SK-N-SH (cell line): Measurements from ENCODE around the gene HID1. TPM values are rescaled to one million over a fixed set of nuclear protein-coding genes. Genes with fewer than 3 reads are reported as not detected.

Experiments used
- CTCF ChIA-PET: fragments of 300-600, 350-600 bp; formaldehyde crosslinking; extraction: SDS; loops from one replicate; lab custom pipeline; 2021; lab: Yijun Ruan, JAX
- POLR2A ChIA-PET: fragments of 350-600 bp; sonication (Branson Sonifier 250); formaldehyde crosslinking; extraction: SDS; loops from one replicate; lab custom pipeline; 2020; ENCODE audit warnings: antibody characterized with exemption, inconsistent platforms; lab: Yijun Ruan, JAX
- DNase-seq: peaks from one replicate; pipeline ENCODE4 v3.0.0; 2012
- H2AFZ ChIP-seq: fragments of 200-600 bp; sonication (generic); 2 replicates; pipeline ENCODE4 v1.8.1; 2016; ENCODE audit warnings: antibody characterized with exemption, mild to moderate bottlenecking, low read depth
- H3F3A ChIP-seq: fragments of 200-600 bp; sonication (generic); replicated peaks from 2 replicates; pipeline ENCODE3; 2016; ENCODE audit warnings: antibody characterized with exemption, mild to moderate bottlenecking; ENCODE audit not compliant: insufficient read depth
- H3K27ac ChIP-seq, 2 experiments: fragments of 200-500 bp in 1 of 2; fragments of 200-600 bp in 1 of 2; sonication (Bioruptor generic) in 1 of 2; sonication (generic), shearing (Covaris generic) in 1 of 2; 2 replicates each; pipeline versions ENCODE4 v1.5.1 to v1.6.1; 2014 to 2016; ENCODE audit warnings: low read depth in 2 of 2, inconsistent platforms in 1 of 2, low read length in 1 of 2, mild to moderate bottlenecking in 1 of 2, mixed read lengths in 1 of 2
- H3K27me3 ChIP-seq: fragments of 200-600 bp; sonication (generic), shearing (Covaris generic); 2 replicates; pipeline ENCODE4 v1.6.1; 2016; ENCODE audit warnings: mixed run types; ENCODE audit not compliant: insufficient read depth
- H3K36me3 ChIP-seq, 2 experiments: fragments of 200-500 bp in 1 of 2; fragments of 200-600 bp in 1 of 2; sonication (Bioruptor generic) in 1 of 2; sonication (generic) in 1 of 2; replicated peaks in 1 of 2; 2 replicates each; pipeline versions ENCODE3 to v1.5.1; 2014 to 2016; ENCODE audit warnings: low read length in 1 of 2, mild to moderate bottlenecking in 1 of 2; ENCODE audit not compliant: insufficient read depth in 2 of 2, control insufficient read depth in 1 of 2
- H3K4me1 ChIP-seq, 2 experiments: fragments of 200-500 bp in 1 of 2; fragments of 200-600 bp in 1 of 2; sonication (Bioruptor generic) in 1 of 2; sonication (generic), shearing (Covaris generic) in 1 of 2; 2 replicates each; pipeline versions ENCODE4 v1.5.1 to v1.6.1; 2014 to 2016; ENCODE audit warnings: low read depth in 1 of 2, low read length in 1 of 2, mixed run types in 1 of 2; ENCODE audit not compliant: insufficient read depth in 2 of 2, control insufficient read depth in 1 of 2
- H3K4me2 ChIP-seq: fragments of 200-600 bp; sonication (generic), shearing (Covaris generic); 2 replicates; pipeline ENCODE4 v1.6.1; 2017; ENCODE audit warnings: mixed run types
- H3K4me3 ChIP-seq, 2 experiments: fragments of 200-500 bp in 1 of 2; fragments of 200-600 bp in 1 of 2; sonication (Bioruptor generic) in 1 of 2; sonication (generic), shearing (Covaris generic) in 1 of 2; 2 replicates each; pipeline versions ENCODE4 v1.5.1 to v1.8.1; 2014 to 2016; ENCODE audit warnings: low read depth in 2 of 2, inconsistent platforms in 1 of 2, low read length in 1 of 2, mild to moderate bottlenecking in 1 of 2, mixed read lengths in 1 of 2, moderate library complexity in 1 of 2
- H3K79me2 ChIP-seq: fragments of 200-600 bp; sonication (generic); 2 replicates; pipeline ENCODE4 v1.8.1; 2017; ENCODE audit warnings: mild to moderate bottlenecking; ENCODE audit not compliant: insufficient read depth
- H3K9ac ChIP-seq: fragments of 200-600 bp; sonication (generic); 2 replicates; pipeline ENCODE4 v1.6.1; 2017; ENCODE audit warnings: mixed run types
- H3K9me2 ChIP-seq: fragments of 200-600 bp; sonication (generic); 2 replicates; pipeline ENCODE4 v1.6.1; 2017; ENCODE audit warnings: mixed run types
- H3K9me3 ChIP-seq: fragments of 200-600 bp; sonication (generic); 2 replicates; pipeline ENCODE4 v1.6.1; 2017; ENCODE audit warnings: mixed run types, mild to moderate bottlenecking, moderate library complexity
- H4K20me1 ChIP-seq: fragments of 200-600 bp; sonication (generic); 2 replicates; pipeline ENCODE4 v1.6.1; 2017; ENCODE audit warnings: mild to moderate bottlenecking, mixed run types; ENCODE audit not compliant: insufficient read depth
- CHD2 ChIP-seq: fragments of 150-350 bp; IDR thresholded peaks from 2 replicates; pipeline ENCODE4 v1.6.1; 2018; ENCODE audit warnings: low read length; ENCODE audit not compliant: partially characterized antibody
- CTCF ChIP-seq: fragments of 200-600 bp; sonication (generic); IDR thresholded peaks from 2 replicates; pipeline ENCODE4 v1.6.1; 2017; ENCODE audit warnings: antibody characterized with exemption, mild to moderate bottlenecking, moderate library complexity
- EZH2phosphoT487 ChIP-seq: fragments of 200-600 bp; sonication (generic); IDR thresholded peaks from 2 replicates; pipeline ENCODE4 v1.6.1; 2017; ENCODE audit warnings: low read depth, mixed run types, mild to moderate bottlenecking, antibody characterized with exemption, moderate library complexity, borderline replicate concordance
- FOXM1 ChIP-seq: IDR thresholded peaks from 2 replicates; pipeline ENCODE4 v1.4.0; 2012; ENCODE audit warnings: low read depth, mild to moderate bottlenecking
- GABPA ChIP-seq: IDR thresholded peaks from 2 replicates; pipeline ENCODE4 v1.4.0; 2012; ENCODE audit warnings: low read depth, mild to moderate bottlenecking
- MAX ChIP-seq: IDR thresholded peaks from 2 replicates; pipeline ENCODE4 v1.4.0; 2012; ENCODE audit warnings: low read depth
- MXI1 ChIP-seq: IDR thresholded peaks from 2 replicates; pipeline ENCODE4 v1.6.1; 2012; ENCODE audit warnings: mild to moderate bottlenecking, low read depth, low read length, improper control_type of control experiment
- NFIC ChIP-seq: IDR thresholded peaks from 2 replicates; pipeline ENCODE4 v1.4.0; 2012; ENCODE audit warnings: borderline replicate concordance
- RAD21 ChIP-seq: IDR thresholded peaks from 2 replicates; pipeline ENCODE4 v1.6.1; 2012; ENCODE audit warnings: mild to moderate bottlenecking, low read length
- RCOR1 ChIP-seq: fragments of 150-350 bp; IDR thresholded peaks from 2 replicates; pipeline ENCODE4 v1.6.1; 2017; ENCODE audit warnings: antibody characterized with exemption, low read length
- RXRA ChIP-seq: IDR thresholded peaks from 2 replicates; pipeline ENCODE4 v1.4.0; 2012; ENCODE audit warnings: low read depth, mild to moderate bottlenecking, borderline replicate concordance
- SIN3A ChIP-seq: IDR thresholded peaks from 2 replicates; pipeline ENCODE4 v1.6.1; 2012; ENCODE audit warnings: low read depth, mild to moderate bottlenecking, low read length, moderate library complexity, borderline replicate concordance
- TCF12 ChIP-seq: IDR thresholded peaks from 2 replicates; pipeline ENCODE4 v1.4.0; 2012
- TEAD4 ChIP-seq: IDR thresholded peaks from 2 replicates; pipeline ENCODE4 v1.4.0; 2012; ENCODE audit warnings: mild to moderate bottlenecking, borderline replicate concordance; ENCODE audit not compliant: insufficient read depth
- USF1 ChIP-seq: IDR thresholded peaks from 2 replicates; pipeline ENCODE4 v1.4.0; 2012; ENCODE audit warnings: low read depth, borderline replicate concordance
- USF2 ChIP-seq: fragments of 150-350 bp; IDR thresholded peaks from 2 replicates; pipeline ENCODE4 v1.6.1; 2017; ENCODE audit warnings: antibody characterized with exemption, low read length, low read depth, borderline replicate concordance
- YY1 ChIP-seq: IDR thresholded peaks from 2 replicates; pipeline ENCODE4 v1.4.0; 2012; ENCODE audit warnings: low read depth, mild to moderate bottlenecking
- ZBTB33 ChIP-seq: IDR thresholded peaks from 2 replicates; pipeline ENCODE4 v1.4.0; 2012; ENCODE audit warnings: low read depth, borderline replicate concordance
- WGBS: methylation state at CpG from one replicate; pipeline ENCODE4 v1.1.6; 2017; ENCODE audit warnings: low lambda C conversion rate; 5-methylcytosine and 5-hydroxymethylcytosine counted together
- polyA plus RNA-seq, 3 experiments: library from polyadenylated mRNA; depleted of rRNA; stranded (reverse); fragments of >200 nt; gene quantifications; 2 replicates each; pipeline ENCODE4 v1.2.3, GENCODE V29; 2012

The HID1 gene
- polyA plus RNA-seq, 1 of the 3 experiments (the other 2 are of a cell fraction): 2.5 TPM

GRCh38 chr17:74935048-74935447, 37.5 kb downstream of the HID1 start:
- Histone ChIP-seq H3K4me3 (no peak overlapping the region), H3K9ac (no peak overlapping the region), H3K4me2 (no peak overlapping the region), H3K27ac (no peak overlapping the region), H3K4me1 (no peaks in the 10 kb centered on the region; a peak in 1 of 4 replicates), H3K27me3 (peaks cover 74% of the 10 kb centered on the region), H3K79me2 (no peaks in the 10 kb centered on the region), H4K20me1 (no peaks in the 10 kb centered on the region), H3K36me3 (no peaks in the 10 kb centered on the region), H3F3A (no peaks in the 10 kb centered on the region), H3K9me2 (no peaks in the 10 kb centered on the region), H3K9me3 (no peaks in the 10 kb centered on the region), H2AFZ (no peak overlapping the region)
- no peak for DNase-seq
- ChIA-PET CTCF (interaction anchor here (0.9 to 8.3 kb wide), 5 partner anchors 11 to 73 kb away, joined by 3 to 77 read pairs (median 30); partner anchors contain the start of genes OTOP2 and USH1G), POLR2A (interaction anchor here (0.8 to 1.0 kb wide), 2 partner anchors 10 to 13 kb away, joined by 3 read pairs; no protein-coding TSS in a partner anchor)
- WGBS: 61% methylated on average over 2 of the region's 3 CpGs
- TF ChIP-seq EZH2phosphoT487 (no peak), RAD21 (no peak), GABPA (no peak), MXI1 (no peak), FOXM1 (no peak), ZBTB33 (no peak), USF1 (no peak), MAX (no peak), RCOR1 (no peak), CTCF (no peak), NFIC (no peak), USF2 (no peak), SIN3A (no peak), TEAD4 (no peak), TCF12 (no peak), YY1 (no peak), CHD2 (no peak), RXRA (no peak)
- TF ChIP-seq, all 33 proteins: peak for 0
